PFSK-1 (cell line): ENCODE measurements around the gene ENTHD1.

Experiments used
- POLR2AphosphoS5 ChIP-seq: IDR thresholded peaks from 2 replicates; pipeline ENCODE4 v1.6.1; 2012; ENCODE audit warnings: low read depth, mild to moderate bottlenecking, control low read depth, low read length, moderate library complexity
- TF ChIP-seq, protein P1 (sequence below), 2 experiments: IDR thresholded peaks; 2 replicates each; pipeline versions ENCODE4 v1.6.1 to v1.8.0; 2011 to 2012; ENCODE audit warnings: low read depth in 2 of 2, low read length in 2 of 2, control low read depth in 1 of 2, inconsistent platforms in 1 of 2, mild to moderate bottlenecking in 1 of 2, moderate library complexity in 1 of 2; ENCODE audit not compliant: insufficient read depth in 1 of 2

DNA sequence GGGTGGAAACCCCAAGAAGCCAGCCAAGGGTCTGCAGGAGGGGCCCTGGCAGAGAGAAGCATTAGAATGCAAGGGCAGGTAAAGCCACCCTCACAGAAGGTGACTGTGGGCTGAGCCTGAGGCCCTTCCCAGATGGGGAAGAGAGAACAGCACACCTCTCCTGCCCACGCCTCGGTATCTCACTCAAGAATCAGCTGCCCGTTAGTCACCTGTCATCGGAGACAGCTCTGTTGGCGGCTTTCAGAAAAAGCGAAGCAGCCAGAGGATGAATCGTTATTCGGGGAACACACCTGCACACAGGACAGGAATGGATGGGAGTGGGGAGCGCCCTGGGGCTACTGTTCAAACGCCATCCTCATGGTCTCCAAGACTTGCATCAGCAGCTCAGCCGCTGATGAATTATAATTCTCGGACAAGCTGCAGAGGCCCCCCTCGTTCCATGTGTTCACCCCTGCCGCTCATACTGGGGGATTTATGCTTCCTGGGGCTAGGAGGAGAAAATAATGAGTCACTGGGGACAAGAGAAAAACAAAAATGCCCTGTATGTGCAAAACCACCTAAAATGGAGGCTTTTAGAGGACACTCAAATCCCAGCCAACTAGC, 45.0 kb upstream of the ENTHD1 start:
- TF ChIP-seq POLR2AphosphoS5 = no peak
- TF ChIP-seq, protein P1, sequence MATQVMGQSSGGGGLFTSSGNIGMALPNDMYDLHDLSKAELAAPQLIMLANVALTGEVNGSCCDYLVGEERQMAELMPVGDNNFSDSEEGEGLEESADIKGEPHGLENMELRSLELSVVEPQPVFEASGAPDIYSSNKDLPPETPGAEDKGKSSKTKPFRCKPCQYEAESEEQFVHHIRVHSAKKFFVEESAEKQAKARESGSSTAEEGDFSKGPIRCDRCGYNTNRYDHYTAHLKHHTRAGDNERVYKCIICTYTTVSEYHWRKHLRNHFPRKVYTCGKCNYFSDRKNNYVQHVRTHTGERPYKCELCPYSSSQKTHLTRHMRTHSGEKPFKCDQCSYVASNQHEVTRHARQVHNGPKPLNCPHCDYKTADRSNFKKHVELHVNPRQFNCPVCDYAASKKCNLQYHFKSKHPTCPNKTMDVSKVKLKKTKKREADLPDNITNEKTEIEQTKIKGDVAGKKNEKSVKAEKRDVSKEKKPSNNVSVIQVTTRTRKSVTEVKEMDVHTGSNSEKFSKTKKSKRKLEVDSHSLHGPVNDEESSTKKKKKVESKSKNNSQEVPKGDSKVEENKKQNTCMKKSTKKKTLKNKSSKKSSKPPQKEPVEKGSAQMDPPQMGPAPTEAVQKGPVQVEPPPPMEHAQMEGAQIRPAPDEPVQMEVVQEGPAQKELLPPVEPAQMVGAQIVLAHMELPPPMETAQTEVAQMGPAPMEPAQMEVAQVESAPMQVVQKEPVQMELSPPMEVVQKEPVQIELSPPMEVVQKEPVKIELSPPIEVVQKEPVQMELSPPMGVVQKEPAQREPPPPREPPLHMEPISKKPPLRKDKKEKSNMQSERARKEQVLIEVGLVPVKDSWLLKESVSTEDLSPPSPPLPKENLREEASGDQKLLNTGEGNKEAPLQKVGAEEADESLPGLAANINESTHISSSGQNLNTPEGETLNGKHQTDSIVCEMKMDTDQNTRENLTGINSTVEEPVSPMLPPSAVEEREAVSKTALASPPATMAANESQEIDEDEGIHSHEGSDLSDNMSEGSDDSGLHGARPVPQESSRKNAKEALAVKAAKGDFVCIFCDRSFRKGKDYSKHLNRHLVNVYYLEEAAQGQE (IDR thresholded peaks at IDR 0.05; ENCODE audit: insufficient read depth in 1 of 2, low read depth in 2 of 2, low read length in 2 of 2) = no peak
